DMS53 treated with DMSO at 0.1 percent for 48 hours (cell line): ENCODE data around the gene TNS4.
"Not testable (repeated sequence)": the region's sequence is repeated elsewhere in the genome, so short reads cannot be mapped to it uniquely, and the experiment has no call there.

Experiments used
- DNase-seq: peaks from one replicate; lab custom pipeline; 2025; ENCODE audit not compliant: unreplicated experiment; lab: John Stamatoyannopoulos, UW

Gene TNS4, protein sequence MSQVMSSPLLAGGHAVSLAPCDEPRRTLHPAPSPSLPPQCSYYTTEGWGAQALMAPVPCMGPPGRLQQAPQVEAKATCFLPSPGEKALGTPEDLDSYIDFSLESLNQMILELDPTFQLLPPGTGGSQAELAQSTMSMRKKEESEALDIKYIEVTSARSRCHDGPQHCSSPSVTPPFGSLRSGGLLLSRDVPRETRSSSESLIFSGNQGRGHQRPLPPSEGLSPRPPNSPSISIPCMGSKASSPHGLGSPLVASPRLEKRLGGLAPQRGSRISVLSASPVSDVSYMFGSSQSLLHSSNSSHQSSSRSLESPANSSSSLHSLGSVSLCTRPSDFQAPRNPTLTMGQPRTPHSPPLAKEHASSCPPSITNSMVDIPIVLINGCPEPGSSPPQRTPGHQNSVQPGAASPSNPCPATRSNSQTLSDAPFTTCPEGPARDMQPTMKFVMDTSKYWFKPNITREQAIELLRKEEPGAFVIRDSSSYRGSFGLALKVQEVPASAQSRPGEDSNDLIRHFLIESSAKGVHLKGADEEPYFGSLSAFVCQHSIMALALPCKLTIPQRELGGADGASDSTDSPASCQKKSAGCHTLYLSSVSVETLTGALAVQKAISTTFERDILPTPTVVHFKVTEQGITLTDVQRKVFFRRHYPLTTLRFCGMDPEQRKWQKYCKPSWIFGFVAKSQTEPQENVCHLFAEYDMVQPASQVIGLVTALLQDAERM

DNA sequence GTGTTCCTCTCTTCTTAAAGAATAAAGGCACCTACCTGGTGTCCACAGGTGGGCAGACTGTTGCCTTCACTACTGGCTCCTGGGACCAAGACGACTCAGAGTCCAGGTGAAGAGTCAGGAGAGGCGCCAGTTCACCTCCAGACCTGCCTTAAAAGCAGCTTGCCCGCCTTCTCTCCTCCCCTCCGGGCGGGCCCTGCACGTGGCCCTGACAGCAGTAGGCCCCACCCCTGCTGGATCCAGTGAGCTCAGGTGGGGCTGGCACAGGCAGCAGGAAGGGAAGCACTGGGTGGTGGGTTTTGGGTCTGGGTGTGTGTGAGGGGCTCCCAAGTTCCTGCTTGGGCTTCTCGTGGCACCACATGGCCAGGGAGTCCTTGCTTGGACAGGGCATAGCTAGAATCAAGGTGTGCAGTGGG lies at the start of gene TNS4:
TNS4 (minus strand) TSS at position 125 of the 413 bp plus-strand sequence. CDS start 5,198 bp downstream, outside the sequence.
- no peak for DNase-seq

DNA sequence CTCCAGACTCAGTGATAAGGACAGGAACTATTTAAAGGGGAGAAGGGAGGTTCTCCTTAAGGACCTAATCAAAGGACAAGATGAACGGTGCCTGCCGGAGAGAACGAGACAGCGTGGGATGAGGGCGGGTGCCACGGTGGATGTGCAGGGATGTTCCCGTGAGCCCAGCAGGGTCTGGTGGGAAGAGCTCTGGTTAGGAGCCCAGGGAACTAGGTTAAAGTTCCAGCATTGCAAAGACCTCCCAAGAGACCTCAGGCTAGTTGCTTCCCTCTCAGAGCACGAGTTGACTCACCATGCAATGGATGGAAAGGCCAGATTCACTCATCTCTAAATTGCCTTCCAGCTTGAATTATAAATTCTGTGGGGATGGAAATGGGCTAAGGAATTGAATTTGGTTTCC lies 49.2 kb upstream of the TNS4 start:
- no peak for DNase-seq

DNA sequence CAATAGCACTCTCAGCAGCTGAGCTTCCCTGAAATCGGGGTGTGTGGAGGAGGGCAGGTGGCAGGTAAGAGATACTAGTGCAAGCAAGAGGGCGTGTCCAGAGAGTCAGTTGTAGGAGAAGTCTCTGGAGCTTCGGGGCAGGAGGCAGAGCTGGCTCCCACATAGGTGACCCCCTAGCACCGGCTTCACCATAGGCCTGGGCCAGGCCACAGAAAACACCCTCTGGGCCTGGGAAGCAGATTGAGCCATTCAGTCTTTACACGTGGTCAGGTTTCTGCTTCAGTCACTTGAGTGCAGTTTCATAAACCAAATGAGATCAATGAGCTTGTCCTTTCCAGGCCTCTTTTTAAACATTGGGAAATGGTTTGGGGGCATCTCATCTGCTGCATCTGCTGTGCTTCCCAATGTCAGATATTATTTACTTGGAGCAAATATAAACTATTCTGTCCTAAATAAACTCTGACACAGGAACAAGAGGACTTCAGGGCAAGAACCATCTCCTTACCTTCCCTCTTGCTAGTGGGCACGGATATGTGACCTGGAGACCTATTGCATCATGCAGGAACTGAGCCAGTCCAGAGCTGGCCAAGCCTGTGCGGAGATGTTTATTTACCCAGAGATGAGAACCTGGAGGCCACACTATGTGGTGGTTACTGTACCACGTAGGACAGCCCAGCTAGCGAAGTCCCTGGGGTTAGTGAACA lies 47.7 kb upstream of the TNS4 start:
- peak; percentile 53 for DNase-seq

DNA sequence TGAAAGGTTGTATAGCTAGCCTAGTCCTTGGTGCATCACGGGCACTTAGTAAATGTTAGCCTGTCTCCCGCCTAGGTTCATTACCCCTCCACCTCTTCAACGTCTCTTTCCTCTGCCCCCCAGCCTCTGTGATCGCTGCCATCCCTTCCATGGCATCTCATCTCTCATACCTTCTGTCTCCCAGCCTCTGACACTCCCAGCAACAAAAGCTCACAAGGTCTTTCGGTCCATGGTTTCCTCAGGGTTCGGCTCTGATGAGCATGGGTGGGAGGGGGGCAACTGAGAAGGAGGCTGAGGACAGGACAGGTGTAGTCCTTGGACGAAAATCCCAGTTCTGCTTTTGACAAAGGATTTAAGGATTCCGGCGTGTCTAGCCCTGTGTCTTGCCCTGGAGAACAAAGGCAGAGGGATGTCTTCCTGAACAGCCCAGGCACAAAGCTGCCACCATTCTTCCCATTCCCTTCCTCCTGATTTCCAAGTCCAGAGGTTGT lies 47.1 kb upstream of the TNS4 start:
- DNase-seq: no peak

DNA sequence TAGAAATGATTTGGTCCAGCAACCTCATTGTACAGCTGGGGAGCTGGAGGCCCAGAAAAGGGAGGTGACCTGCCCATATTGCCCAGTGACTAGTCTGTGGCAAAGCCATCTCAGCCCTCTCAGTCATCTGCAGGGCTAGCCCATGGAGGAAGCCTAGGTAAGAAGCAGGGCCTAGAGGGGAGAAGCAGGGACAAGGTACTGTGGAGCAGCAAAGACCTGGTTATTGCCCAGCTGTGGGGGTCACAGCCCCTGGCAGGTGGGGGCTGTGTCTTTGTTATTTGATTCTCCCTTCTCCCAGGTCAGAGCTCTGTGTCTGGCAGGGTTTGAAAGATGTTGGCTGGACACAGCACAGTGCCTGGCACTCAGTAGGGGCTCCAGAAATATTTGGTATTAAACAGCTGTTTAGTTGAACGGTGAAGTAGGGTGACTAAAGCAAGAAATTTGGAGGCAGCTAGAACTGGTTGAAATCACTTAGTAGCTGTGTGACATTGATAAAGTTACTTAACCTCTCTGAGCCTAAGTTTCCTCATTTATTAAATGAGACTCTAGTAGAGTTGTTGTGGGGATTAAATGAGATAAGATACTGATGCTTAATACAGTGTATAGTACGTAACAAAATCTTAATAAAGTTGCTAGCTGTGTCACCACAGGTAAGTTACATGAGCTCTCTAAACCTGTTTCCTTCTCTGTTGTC lies 46.5 kb upstream of the TNS4 start:
- peak; percentile 75 for DNase-seq

DNA sequence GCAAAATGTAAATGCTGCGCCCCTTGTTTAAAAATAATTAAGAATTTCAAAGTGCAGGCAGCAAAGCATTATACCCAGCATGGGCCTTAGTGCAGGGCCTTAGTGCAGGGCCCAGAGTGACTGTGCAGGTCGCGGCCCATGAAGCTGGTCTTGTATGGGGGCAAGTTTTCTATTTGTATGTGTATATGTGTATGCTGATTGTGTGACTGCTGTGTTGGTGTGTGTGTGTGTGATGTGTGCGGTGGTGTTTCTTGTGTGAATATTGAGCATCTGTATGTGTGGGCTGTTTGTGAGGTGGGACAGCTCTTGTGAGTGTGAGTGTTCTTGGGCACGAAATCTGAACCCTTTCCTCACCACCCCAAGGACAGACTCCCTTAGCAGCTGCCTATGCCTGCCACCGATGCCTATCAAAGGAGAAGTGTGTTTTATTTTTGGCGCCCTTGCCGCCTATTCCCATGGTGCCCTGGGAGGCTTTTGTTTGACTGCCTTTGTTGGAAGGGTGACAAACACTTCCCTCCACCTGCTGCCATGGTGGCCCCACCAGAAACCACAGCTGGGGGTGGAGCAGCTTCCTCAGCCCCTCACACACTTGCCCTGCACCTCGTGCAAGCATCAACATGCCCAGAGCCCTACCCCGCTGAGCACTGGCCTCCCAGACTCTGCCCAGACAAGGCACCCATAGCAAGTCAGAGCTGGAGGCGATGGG lies 45.8 kb upstream of the TNS4 start:
- DNase-seq: peak; percentile 75

DNA sequence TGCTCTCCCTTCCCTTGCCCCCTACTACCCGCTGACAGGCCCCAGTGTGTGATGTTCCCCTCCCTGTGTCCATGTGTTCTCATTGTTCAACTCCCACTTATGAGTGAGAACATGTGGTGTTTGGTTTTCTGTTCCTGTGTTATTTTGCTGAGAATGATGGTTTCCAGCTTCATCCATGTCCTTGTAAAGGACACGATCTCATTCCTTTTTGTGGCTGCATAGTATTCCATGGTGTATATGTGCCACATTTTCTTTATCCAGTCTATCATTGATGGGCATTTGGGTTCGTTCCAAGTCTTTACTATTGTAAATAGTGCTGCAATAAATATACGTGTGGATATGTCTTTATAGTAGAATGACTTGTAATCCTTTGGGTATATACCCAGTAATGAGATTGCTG lies 45.1 kb upstream of the TNS4 start:
- not testable (repeated sequence) for DNase-seq

DNA sequence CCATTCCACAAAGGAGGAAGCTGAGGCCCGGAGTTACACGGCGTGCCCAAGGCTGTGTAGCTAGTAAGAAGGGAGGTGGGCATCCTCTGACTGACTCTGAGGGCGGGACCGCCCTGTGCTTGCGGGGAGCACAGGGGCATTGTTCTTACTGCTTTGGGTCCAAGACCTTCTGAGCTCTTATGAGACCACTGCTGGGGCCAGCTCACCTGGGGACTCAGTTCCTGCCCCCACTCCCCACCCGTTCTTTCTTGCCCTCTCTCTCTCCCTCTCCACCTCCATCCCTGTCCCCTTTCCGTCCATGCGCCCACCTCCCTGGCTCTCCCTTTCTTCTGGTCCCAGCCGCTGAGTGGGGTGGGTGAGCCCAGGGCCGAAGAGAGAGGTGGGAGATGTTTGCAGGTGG lies 44.2 kb upstream of the TNS4 start:
- no peak for DNase-seq

DNA sequence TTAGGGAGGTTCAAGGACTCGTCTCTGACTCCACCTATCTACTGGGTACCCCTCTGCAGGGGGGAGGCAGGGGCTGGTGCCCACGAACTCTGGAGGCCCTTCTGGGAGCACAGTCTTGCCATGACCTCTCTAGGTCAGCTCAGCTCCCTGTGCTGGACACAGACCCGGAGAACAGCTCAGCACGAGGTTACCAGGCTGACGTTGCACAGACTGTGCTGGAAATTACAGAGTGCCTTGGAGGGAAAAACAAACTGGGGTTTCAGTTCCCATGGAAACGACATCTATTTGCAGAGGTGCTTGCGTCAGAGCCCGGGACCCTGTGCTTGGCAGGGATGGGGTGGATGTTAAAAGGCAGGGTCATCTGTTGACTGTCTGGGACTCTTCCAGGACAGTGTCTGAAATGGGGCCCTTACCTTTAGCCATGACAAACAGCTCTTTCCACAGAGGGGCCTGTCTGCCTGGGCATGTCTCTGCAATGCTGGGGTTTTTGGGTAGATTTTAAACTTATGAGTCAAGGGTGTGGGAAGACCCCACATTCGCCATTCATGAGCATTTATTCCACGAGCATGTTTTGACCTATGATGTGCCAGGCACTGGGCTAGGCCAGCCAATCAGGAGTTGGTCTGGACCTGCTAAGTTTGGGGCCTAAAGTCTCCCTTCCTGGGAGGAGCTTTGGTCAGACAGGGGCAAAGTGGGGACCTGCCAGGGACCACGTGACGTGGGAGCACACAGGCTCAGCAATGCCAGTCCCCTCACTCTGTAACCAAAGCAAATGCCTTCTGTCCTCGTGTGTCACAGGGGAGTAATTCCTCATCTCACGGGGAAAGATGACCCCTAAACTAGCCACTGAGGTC lies 41.4 kb upstream of the TNS4 start:
- no peak for DNase-seq

DNA sequence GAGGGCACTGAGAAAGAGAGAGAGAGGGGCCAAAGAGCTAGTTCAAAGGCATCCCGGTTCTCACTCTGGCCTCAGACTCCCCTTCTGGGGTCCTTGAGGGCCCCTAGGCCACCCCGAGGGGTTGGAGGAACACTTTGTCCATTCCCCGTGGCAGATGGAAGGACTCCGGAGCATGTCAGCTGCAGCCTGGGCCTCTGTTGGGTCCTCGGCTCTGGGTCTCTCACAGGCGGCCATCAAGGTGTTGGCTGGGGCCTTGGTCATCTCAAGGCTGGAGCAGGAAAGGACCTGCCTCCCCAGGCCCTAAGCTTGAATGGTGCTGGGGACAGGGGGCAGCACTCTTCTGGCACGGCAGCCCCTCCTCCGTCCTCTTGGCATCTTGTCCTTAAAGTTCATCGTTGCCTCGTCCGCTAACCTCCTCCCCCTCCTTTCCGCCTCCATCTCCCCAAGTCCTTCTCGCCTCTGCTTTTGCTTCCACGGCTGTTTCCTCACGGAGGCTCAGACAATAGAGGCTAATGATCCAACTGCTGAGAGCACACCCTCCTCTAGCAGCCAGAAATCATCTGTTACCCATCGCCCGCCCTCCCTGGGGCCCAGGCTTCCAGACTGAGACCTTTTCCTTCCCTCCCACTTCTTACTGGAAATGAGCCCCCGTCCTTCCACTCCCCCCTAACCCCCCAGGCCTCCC lies 40.6 kb upstream of the TNS4 start:
- DNase-seq: no peak

DNA sequence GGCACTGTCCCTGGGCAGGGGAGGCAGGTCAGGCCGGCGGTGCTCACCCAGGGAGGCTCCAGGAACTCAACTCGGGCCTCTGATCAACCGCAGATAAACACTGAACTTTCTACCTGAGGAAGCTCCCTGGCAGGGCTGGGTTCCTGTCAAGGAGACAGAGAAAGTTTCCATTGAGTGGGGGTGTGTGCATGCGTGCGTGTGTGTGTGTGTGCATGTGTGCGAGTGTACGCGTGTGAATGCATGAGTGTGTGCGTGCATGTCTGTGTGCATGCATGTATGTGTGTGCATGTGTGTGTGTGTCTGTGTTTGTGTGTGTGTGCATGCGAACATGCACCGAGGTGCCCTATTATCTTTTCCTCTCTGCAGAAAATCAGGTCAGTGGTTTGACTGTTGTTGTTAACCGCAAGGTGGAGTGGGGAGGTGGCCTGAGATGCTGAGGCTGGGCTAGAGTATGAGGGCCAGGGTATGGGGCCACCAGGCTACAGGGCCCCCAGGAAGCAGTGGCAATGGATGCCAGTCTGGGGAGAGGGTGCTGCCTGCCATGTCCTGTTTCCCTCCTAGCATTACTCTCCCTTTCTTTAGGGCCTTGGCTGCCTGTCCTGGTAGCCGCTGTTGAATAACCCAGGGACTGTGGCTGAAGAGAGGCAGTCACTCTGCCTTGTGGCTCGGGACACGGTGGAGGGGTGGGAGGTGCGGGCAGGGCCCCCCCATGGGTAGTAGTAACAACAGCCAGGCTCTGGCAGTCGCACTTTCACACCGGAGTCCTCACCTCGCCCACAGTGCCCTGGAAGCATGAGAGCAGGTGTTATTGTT lies 39.8 kb upstream of the TNS4 start:
- no peak for DNase-seq

DNA sequence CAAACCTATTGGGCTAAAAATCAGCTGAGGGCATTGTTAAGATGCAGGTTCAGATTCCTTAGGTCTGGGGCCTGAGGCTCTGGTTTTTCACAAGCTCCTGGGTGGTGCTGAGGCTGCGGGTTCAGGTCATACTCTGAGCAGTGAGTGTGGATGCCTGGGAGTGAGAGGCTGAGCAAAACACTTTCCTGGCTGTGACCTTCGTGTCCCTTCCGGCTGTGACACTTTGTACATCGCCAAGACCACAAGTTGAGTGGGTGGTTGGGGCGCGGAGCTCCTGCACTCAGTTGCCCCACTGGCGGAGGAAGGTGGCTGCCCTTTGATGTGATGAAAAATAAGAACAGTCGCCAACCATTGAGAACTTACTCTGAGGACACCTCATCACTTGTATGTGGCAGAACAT lies 39.0 kb upstream of the TNS4 start:
- no peak for DNase-seq

DNA sequence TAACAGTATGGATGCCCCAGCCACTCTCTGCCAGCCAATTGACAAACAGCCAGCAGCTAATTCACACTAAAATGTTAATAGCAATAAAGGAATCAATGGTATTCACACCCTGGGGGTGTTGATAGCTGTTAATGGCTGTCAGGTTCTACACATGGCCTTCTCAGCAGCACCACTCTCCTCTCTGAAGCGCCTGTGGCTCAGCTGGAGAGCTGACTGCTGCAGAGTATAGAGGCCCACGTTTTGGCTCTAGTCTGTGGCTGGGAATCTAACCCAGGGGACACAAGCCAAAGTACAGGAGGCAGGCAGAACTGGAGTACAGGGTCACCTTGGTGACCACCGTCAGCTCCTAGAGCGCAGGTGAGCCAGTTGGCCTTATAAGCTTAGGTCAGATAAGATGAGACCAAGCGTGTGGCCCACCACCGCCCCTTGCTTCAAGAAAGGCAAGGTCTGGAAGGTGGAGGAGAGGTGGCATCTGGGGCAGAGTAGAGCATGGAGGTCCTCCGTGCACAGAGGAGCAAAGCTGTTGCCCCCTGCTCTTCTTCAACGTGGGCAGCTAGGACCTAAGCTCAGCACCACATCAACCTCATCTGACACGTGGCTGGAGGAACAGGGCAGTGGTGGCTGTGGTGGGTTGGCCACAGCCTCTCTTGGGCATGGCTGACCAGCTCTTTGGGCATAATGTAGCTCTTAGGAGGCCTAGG lies 38.4 kb upstream of the TNS4 start:
- no peak for DNase-seq

DNA sequence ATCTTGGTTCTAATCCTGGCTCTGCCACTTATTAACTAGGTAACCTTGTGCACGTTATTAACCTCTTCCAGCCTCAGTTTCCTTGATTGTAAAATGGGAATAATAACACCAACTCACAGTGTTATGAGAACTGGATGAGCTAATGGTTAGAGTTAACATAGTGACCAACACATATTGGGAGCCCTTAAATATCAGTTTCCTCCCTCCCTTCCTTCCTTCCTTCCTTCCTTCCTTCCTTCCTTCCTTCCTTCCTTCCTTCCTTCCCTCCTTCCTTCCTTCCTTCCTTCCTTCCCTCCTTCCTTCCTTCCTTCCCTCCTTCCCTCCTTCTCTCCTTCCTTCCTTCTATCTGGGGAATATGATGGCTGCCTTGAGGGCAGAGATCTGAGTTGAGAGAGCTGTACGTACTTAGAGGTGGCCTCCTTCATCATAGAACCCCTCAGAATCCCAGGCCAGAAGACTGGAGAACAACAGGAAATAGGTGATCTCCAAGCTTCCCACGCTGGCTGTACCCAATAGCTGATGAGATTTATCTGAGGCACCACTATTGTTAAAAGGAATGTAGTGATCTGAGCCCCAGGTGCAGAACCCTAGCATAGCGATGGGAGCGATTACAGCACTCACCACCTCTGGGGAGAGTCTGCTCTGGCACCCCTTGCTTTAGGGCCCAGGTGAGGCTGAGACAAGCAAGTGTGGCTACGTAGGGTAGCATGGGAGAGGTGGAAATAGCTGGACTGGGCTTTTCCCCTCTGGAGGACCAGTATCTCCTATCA lies 37.7 kb upstream of the TNS4 start:
- DNase-seq: no peak

DNA sequence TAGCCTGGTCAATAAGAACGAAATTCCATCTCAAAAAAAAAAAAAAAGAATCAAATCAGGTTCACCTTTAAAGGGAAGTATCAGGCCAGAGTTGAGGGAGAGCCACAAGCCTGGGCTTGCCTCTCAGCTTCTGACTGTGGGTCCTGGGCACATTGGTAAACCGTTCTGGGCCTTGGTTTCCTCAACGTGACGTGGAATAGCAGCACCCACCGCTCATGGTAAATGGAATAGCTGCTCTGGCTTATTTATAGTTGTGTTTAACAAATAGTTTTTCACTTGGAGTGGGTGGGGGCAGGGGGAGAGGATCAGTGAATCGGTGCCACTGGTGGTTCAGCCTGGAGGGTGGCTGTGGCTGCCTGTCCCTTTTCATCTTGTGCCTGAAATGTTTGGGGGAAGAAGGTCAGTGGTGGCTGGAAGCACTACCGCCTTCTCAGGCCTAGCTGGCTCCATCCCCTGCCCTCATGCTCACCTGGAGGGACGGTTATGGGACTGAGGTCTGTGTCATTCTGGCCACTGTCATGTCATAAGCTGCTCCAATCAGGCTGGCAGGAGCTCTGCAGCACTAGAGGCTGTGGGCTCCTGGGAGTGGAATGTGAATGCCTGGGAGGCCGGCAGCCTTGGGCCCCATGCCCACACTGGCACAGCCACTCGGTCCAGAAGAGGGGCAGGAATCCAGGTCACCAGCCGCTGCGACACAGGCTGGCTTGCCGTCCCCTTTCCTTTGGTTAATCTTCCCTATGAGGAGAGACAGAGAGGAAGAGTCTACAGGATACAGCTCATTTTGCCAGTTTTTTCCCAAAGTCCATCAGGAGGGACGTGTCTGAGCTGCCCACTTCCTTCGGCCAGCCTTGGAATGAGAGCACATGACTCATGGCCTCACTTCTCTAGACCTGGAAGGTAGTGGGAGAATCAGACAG lies 36.9 kb upstream of the TNS4 start:
- no peak for DNase-seq
